Adrenal gland (tissue), 12 donors: ENCODE measurements around the gene ARHGAP33. TPM values are rescaled to one million over a fixed set of nuclear protein-coding genes. Genes with fewer than 3 reads are reported as not detected.

Experiments used
- DNase-seq, 7 donors: peaks; one replicate each; pipeline ENCODE4 v3.0.0-alpha.2; 2019 to 2020
- H3K27ac ChIP-seq, 5 donors: fragments of 200-600 bp; sonication (generic) in 4 of 5; 1 replicate in 3 of 5; 2 replicates in 2 of 5; pipeline versions ENCODE4 v1.5.1 to v1.8.0; 2016 to 2020; ENCODE audit warnings: mild to moderate bottlenecking in 1 of 5
- H3K27me3 ChIP-seq: fragments of 200-600 bp; 2 replicates; pipeline ENCODE4 v1.8.0; 2021
- H3K36me3 ChIP-seq, 2 donors: fragments of 200-600 bp; replicated peaks in 1 of 2; 1 replicate in 1 of 2; 2 replicates in 1 of 2; pipeline versions ENCODE4 v1.5.1 to v1.8.0; 2018 to 2022
- H3K4me1 ChIP-seq, 2 donors: fragments of 200-600 bp; replicated peaks in 1 of 2; 1 replicate in 1 of 2; 2 replicates in 1 of 2; pipeline versions ENCODE4 v1.5.1 to v1.8.0; 2018 to 2021
- H3K4me3 ChIP-seq, 4 donors: fragments of 200-600 bp; sonication (generic) in 3 of 4; one replicate each; pipeline ENCODE4 v1.5.1; 2016 to 2018
- H3K9me3 ChIP-seq, 3 donors: fragments of 200-600 bp; sonication (generic) in 1 of 3; replicated peaks in 1 of 3; 1 replicate in 2 of 3; 2 replicates in 1 of 3; pipeline versions ENCODE4 v1.5.1 to v1.8.0; 2016 to 2021
- CTCF ChIP-seq, 6 experiments: fragments of 450-650 bp in 4 of 6; fragments of 200-600 bp in 2 of 6; sonication (generic) in 1 of 6; IDR thresholded peaks; 1 replicate in 5 of 6; 2 replicates in 1 of 6; pipeline versions ENCODE4 v1.5.1 to v1.8.0; 2016 to 2021; ENCODE audit warnings: antibody characterized with exemption in 6 of 6, mild to moderate bottlenecking in 2 of 6, moderate library complexity in 1 of 6
- POLR2A ChIP-seq, 2 donors: fragments of 450-650 bp; IDR thresholded peaks; one replicate each; pipeline ENCODE4 v1.6.1; 2017; ENCODE audit warnings: antibody characterized with exemption in 2 of 2, mild to moderate bottlenecking in 2 of 2, moderate library complexity in 1 of 2
- WGBS, 4 donors: extraction: QIAGEN DNeasy Blood & Tissue Kit in 2 of 4; methylation state at CpG; one replicate each; pipeline versions ENCODE4 v1.1.5 to v1.1.7; 2013 to 2017; 5-methylcytosine and 5-hydroxymethylcytosine counted together
- intact Hi-C, 2 donors: fragments of 100-400 bp; cut with DNase I; formaldehyde crosslinking; loops; one replicate each; pipeline versions ENCODE4 v1.14.1 to v1.15.0; 2022 to 2023
- polyA plus RNA-seq, 3 donors: library from polyadenylated mRNA; stranded (reverse); fragments of 200-250 nt in 2 of 3; fragments of 350-450 nt in 1 of 3; fragmentation: Illumina TruSeq in 1 of 3; extraction: RNeasy Lipid Tissue Mini Kit (QIAGEN cat#74804) in 1 of 3; gene quantifications; one replicate each; pipeline ENCODE4 v1.2.3, GENCODE V29; 2013 to 2014
- total RNA-seq, 9 donors: library from RNA; depleted of rRNA in 4 of 9; stranded (reverse); fragments of >200 nt in 4 of 9; fragments of 120-200 nt in 1 of 9; fragmentation: NEBNext Ultra II Directional in 1 of 9; extraction: Animal tissue kit (Norgen Biotek cat#: 25700) in 1 of 9; gene quantifications; one replicate each; pipeline versions ENCODE4 v1.1.0 to v1.2.4, GENCODE V29; 2013 to 2023
- donor health status: healthy with polysubstance abuse.
- donor health status: Bipolar disorder and iron deficiency.
- donor health status: DM: yes; HTN: yes; CAD: no.
- donor health status: DM: no; HTN: no; CAD: no.
- donor health status: DM: no; HTN: no; CAD: no.
- donor health status: DM: yes; HTN: yes; CAD: no.

ARHGAP33 gene
- total and polyA plus RNA-seq, 12 donors: 0.54 to 90.3 (median 5.5) TPM

DNA sequence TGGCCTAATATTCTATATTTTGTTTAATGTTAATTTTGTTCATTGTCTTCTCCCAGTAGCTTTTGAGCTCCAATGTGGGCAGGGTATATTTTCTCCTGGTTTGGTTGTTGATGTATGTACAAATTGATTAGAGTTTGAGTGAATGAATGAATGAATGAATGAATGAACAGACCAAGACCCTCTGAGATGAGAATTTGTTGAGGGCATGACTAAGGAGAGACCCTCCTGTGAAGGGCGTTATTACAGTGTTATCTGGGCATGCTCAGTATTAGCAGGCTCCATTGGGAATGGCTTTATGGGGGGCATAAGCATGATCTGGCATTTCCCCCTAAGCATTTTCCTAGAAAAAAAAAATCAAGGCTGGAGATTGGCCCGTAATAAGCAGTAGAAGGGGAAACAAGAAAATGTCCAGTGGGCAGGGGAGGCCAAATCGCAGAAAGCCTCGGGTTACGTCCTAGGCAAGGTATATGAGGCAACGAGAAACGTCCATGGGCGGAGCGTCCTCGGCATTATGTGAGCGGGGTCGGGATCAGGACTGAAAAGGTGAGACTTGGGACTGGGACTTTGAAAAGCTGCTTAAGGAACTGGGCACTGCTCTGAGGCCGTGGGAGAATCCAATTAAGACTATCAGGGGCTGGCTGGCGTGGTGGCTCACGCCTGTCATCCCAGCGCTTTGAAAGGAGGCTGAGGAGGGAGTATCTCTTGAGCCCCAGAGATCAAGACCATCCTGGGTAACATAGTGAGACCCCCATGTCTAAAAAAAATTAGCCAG lies 904 bp upstream of the ARHGAP33 start:
- Histone ChIP-seq H3K9me3 (no peaks in the 10 kb centered on the region), H3K4me3 (peak overlapping the region in 1 of 4 donors; percentile 99), H3K27me3 (no peaks in the 10 kb centered on the region), H3K4me1 (peaks cover 0 to 5% of the 10 kb centered on the region in 2 donors), H3K36me3 (no peaks in the 10 kb centered on the region), H3K27ac (no peak overlapping the region)
- TF ChIP-seq CTCF (IDR thresholded peaks at IDR 0.05) (no peak), POLR2A (IDR thresholded peaks at IDR 0.05) (no peak)
- no peak for DNase-seq
- WGBS, 4 donors: 37 to 54% (median 43%) methylated on average over 14 to 16 of the region's 16 CpGs
- intact Hi-C loops: no loop called here

GRCh38 chr19:35775046-35775297 lies 392 bp upstream of the ARHGAP33 start:
- no peak for DNase-seq
- Histone ChIP-seq H3K4me3 (peak overlapping the region in 1 of 4 donors; percentile 99), H3K27ac (no peak overlapping the region), H3K27me3 (no peaks in the 10 kb centered on the region), H3K9me3 (no peaks in the 10 kb centered on the region), H3K36me3 (peaks cover 0 to 1% of the 10 kb centered on the region in 2 donors), H3K4me1 (peaks cover 0 to 5% of the 10 kb centered on the region in 2 donors)
- TF ChIP-seq CTCF (IDR thresholded peaks at IDR 0.05) (no peak), POLR2A (IDR thresholded peaks at IDR 0.05) (no peak)
- 13 to 25% (median 20%) methylated on average over 9 of the region's 9 CpGs for WGBS, 4 donors
- intact Hi-C loops: no loop called here

DNA sequence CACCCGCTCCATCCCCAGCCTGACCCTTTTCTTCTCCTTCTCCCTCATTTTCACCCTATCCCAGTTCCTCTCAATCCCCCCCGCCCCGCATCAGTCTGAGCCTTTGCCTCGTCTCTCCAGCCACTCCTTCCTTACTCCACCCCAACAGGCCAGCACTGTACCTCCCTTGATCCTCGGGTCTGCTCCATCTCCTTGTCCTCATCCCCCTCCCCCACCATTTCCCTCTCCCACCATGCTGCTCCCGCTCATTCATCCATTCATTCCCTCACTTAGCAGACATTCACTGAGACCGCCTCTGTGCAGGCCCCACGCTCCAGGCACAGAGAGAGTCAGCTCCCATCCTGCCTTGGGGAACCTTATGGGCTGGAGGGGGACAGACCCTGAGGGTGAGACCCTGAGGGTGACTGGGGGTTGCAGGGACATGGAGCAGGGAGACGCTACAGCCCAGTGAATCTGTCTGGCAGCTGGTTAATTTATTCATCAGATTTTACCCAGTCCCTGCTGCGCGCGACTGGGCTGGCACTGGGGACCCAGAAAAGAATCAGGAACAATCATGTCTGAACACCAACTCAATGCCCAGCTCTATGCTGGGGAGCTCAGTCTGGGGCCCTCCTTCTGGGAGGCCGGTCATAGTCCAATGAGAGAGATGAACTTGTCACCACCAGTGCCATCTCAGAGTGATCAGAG lies 881 bp downstream of the ARHGAP33 start:
- Histone ChIP-seq H3K36me3 (peaks cover 0 to 6% of the 10 kb centered on the region in 2 donors), H3K4me1 (peaks cover 0 to 5% of the 10 kb centered on the region in 2 donors), H3K27me3 (no peaks in the 10 kb centered on the region), H3K27ac (no peak overlapping the region), H3K4me3 (peak overlapping the region in 2 of 4 donors; percentile 87 to 99), H3K9me3 (no peaks in the 10 kb centered on the region)
- DNase-seq: no peak
- 60 to 73% (median 64%) methylated on average over 11 to 13 of the region's 13 CpGs for WGBS, 4 donors
- no peak for TF ChIP-seq POLR2A (IDR thresholded peaks at IDR 0.05)
- TF ChIP-seq CTCF (IDR thresholded peaks at IDR 0.05): no peak
- intact Hi-C loops: no loop called here

GRCh38 chr19:35777086-35777841 lies 1.9 kb downstream of the ARHGAP33 start:
- no peak overlapping the region for H3K27ac ChIP-seq
- intact Hi-C loops: no loop called here

More at GRCh38 chr19:35777086-35777841, 1.9 kb downstream of the ARHGAP33 start:
- Histone ChIP-seq H3K36me3 (peaks cover 0 to 6% of the 10 kb centered on the region in 2 donors), H3K9me3 (no peaks in the 10 kb centered on the region), H3K4me3 (no peak overlapping the region), H3K4me1 (peaks cover 0 to 5% of the 10 kb centered on the region in 2 donors), H3K27me3 (no peaks in the 10 kb centered on the region)
- no peak for TF ChIP-seq POLR2A (IDR thresholded peaks at IDR 0.05)
- TF ChIP-seq CTCF (IDR thresholded peaks at IDR 0.05): no peak
- WGBS, 4 donors: 68 to 87% (median 76%) methylated on average over 11 to 19 of the region's 19 CpGs
- no peak for DNase-seq
